Lung (tissue), 12 donors: ENCODE results near the gene CNPY4. TPM values are rescaled to one million over a fixed set of nuclear protein-coding genes. Genes with fewer than 3 reads are reported as not detected.

Experiments used
- ATAC-seq: fragments of 200-7000 bp; cut with Tn5 transposase; one replicate; pipeline ENCODE4 v1.9.1; 2020; ENCODE audit warnings: moderate number of reproducible peaks; ENCODE audit not compliant: insufficient read depth, low FRiP score
- DNase-seq, 3 donors: peaks; one replicate each; pipeline ENCODE4 v3.0.0-alpha.2; 2013 to 2017
- H3K27ac ChIP-seq, 2 donors: one replicate each; pipeline ENCODE4 v1.5.1; 2013; ENCODE audit warnings: mild to moderate bottlenecking in 2 of 2, moderate library complexity in 2 of 2, control low read depth in 1 of 2, inconsistent platforms in 1 of 2, low read depth in 1 of 2, low read length in 1 of 2
- H3K27me3 ChIP-seq, 3 donors: one replicate each; pipeline ENCODE4 v1.5.1; 2013; ENCODE audit warnings: low read length in 2 of 3; ENCODE audit not compliant: control insufficient read depth in 3 of 3, insufficient read depth in 3 of 3
- H3K36me3 ChIP-seq, 4 donors: one replicate each; pipeline ENCODE4 v1.5.1; 2013; ENCODE audit warnings: low read length in 4 of 4, mild to moderate bottlenecking in 1 of 4, moderate library complexity in 1 of 4; ENCODE audit not compliant: control insufficient read depth in 4 of 4, insufficient read depth in 4 of 4
- H3K4me1 ChIP-seq, 5 donors: one replicate each; pipeline ENCODE4 v1.5.1; 2013; ENCODE audit warnings: low read length in 5 of 5, mild to moderate bottlenecking in 2 of 5, moderate library complexity in 1 of 5; ENCODE audit not compliant: control insufficient read depth in 5 of 5, insufficient read depth in 5 of 5
- H3K4me3 ChIP-seq: one replicate; pipeline ENCODE4 v1.5.1; 2013; ENCODE audit warnings: mild to moderate bottlenecking, control low read depth, moderate library complexity
- H3K9ac ChIP-seq, 2 donors: one replicate each; pipeline ENCODE4 v1.5.1; 2013; ENCODE audit warnings: low read length in 2 of 2, control low read depth in 1 of 2; ENCODE audit not compliant: insufficient read depth in 1 of 2
- H3K9me3 ChIP-seq, 4 donors: one replicate each; pipeline ENCODE4 v1.5.1; 2013; ENCODE audit warnings: low read length in 3 of 4, mild to moderate bottlenecking in 1 of 4, moderate library complexity in 1 of 4; ENCODE audit not compliant: control insufficient read depth in 4 of 4, insufficient read depth in 3 of 4
- WGBS, 2 donors: extraction: QIAGEN DNeasy Blood & Tissue Kit; methylation state at CpG; one replicate each; pipeline ENCODE4 v1.1.7; 2013; 5-methylcytosine and 5-hydroxymethylcytosine counted together
- polyA plus RNA-seq, 2 donors: library from polyadenylated mRNA; stranded (reverse); fragments of 200-250 nt; gene quantifications; one replicate each; pipeline ENCODE4 v1.2.1, GENCODE V29; 2013
- total RNA-seq, 2 donors: library from RNA; depleted of rRNA in 1 of 2; stranded (reverse); fragments of >200 nt in 1 of 2; gene quantifications; one replicate each; pipeline ENCODE4 v1.2.1, GENCODE V29; 2014 to 2021
- TF ChIP-seq, protein P1 (sequence below): IDR thresholded peaks from 2 replicates; pipeline ENCODE4 v1.5.1; 2012; ENCODE audit warnings: mild to moderate bottlenecking; ENCODE audit errors: control extremely low read depth, extremely low read depth
- donor health status: control.
- donor health status: control.
- donor health status: Bipolar disorder and iron deficiency.
- donor health status: healthy.
- donor health status: DM: yes; HTN: yes; CAD: no.

The CNPY4 gene
- total and polyA plus RNA-seq, 4 donors, result 9.8 to 18.6 (median 11.2) TPM

DNA sequence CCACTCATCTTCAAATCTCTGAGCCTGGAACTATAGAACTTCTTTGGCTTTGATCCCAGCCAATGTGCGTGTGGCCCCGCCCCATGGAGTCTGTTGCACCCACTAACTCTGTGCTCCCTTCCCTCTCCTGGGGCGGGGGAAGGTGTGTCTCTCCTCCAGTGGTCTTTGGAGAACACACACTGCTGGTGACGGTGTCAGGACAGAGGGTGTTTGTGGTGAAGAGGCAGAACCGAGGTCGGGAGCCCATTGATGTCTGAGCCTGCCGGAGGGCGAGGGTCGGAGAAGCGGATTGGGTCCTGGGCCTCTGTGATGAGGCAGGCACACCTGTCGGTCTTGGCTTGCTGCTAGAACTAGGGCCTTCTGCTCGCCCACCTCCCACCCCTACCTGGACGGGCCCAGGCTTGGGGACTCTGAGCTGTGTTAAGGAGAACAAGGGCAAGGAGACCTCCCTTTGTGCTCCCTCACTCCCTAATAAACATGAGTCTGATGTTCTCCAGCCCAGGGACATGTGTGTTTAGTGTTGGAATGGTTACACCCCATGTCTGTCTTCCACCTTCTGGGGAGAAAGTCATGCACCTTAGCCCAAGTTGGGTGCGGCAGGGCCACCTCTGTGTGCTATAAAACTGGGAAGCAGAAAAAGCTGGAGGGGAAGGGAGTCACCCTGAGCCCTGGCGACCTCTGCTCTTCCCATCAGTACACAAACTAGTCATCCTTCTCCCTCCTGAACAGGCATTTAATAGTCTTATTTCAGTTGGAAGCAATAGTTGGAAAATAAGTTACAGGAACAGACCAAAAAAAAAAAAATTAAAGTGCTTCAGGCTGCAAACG is 34.5 kb downstream of the CNPY4 start:
- Histone ChIP-seq H3K27me3 (no peaks in the 10 kb centered on the region), H3K4me3 (no peak overlapping the region), H3K9ac (no peak overlapping the region), H3K36me3 (peaks cover 8 to 32% (median 16%) of the 10 kb centered on the region in 4 donors), H3K9me3 (no peaks in the 10 kb centered on the region), H3K27ac (no peak overlapping the region), H3K4me1 (peaks cover 0 to 19% (median 4%) of the 10 kb centered on the region in 5 donors)
- ATAC-seq (no peak), DNase-seq (no peak)
- WGBS, 2 donors, result 84 to 85% methylated on average over 16 of the region's 16 CpGs
- TF ChIP-seq, protein P1, sequence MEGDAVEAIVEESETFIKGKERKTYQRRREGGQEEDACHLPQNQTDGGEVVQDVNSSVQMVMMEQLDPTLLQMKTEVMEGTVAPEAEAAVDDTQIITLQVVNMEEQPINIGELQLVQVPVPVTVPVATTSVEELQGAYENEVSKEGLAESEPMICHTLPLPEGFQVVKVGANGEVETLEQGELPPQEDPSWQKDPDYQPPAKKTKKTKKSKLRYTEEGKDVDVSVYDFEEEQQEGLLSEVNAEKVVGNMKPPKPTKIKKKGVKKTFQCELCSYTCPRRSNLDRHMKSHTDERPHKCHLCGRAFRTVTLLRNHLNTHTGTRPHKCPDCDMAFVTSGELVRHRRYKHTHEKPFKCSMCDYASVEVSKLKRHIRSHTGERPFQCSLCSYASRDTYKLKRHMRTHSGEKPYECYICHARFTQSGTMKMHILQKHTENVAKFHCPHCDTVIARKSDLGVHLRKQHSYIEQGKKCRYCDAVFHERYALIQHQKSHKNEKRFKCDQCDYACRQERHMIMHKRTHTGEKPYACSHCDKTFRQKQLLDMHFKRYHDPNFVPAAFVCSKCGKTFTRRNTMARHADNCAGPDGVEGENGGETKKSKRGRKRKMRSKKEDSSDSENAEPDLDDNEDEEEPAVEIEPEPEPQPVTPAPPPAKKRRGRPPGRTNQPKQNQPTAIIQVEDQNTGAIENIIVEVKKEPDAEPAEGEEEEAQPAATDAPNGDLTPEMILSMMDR, result no peak

DNA sequence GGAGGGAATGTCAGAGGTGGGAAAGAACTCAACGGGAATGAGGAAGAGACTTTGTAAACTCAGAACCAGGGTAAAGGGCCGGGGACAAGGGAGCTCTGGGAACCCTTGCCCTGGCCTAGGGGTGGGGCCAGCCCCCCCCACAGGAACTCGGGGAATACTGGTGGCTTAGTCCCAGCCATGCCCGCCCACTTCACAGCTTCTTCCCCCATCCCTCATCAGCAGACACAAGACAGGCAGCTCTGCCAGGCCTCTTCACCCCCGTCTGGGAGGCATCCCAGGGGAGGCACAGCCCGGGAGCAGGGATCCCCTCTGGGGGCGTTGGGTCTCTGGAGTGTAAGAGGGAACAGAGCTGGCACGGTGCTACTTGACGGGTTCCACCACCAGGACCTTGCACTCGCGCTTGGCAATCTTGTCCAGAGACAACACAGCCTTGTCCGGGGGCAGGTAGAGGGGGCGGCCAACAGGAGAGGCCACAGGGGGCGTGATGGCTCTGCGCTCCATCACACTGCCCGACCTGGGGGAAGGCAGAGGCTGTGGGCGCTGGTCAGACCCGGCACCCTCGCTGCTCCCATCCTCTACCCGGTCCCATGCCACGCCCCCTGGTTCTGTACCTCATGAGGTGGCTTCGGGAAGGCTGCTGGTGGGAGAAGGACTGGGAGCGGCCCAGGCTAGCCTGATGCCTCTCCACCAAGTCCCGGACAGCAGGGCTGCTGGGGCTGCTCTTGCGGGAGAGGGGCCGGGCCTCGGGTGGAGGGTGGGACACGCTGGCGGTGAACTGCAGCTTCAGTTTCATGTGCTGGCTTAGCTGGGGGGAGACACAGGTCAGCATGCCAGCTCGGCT is 35.4 kb downstream of the CNPY4 start:
- Histone ChIP-seq H3K27ac (no peak overlapping the region), H3K4me1 (peaks cover 0 to 14% (median 4%) of the 10 kb centered on the region in 5 donors), H3K27me3 (no peaks in the 10 kb centered on the region), H3K9me3 (no peaks in the 10 kb centered on the region), H3K4me3 (no peak overlapping the region), H3K9ac (no peak overlapping the region), H3K36me3 (peaks cover 8 to 32% (median 17%) of the 10 kb centered on the region in 4 donors)
- no peak for DNase-seq
- ATAC-seq, result no peak
- TF ChIP-seq, protein P1, result no peak
- 79 to 87% methylated on average over 30 of the region's 30 CpGs for WGBS, 2 donors

DNA sequence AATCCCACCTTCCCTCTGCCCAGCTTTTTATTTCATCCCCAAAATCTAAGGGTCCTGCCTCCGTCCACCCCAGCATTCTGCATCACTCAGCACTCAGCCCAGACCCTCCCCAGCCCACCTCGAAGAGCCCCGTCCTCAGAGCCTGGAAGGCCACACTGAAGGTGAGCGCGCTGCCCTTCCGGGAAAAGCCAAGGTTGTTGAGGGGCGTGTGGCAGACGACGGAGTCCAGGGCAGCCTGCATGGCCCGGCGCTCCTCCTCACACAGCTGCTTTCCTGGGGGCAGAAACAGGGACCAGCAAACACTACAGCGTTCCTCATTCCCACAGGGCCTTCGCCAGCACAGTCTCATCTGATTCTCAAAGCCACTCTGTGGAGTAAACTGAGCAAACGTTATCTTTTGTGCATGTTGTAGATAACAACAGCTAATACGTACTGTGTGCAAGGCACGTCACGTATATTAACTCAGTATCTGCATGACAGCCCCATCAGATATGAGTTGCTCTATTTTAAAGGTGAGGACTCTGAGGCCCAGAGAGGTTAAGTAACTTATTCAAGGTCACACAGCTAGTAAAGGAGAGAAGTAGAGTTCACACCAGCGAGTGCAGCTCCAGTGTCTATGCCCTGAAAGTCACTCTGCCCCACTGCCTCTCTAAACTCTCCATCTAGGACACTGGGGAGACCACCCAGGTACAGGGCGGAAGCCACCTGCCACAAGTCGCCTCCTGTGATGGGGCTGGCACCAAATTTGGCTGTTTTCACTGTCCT is 36.3 kb downstream of the CNPY4 start:
- DNase-seq, result no peak
- no peak overlapping the region for H3K27ac ChIP-seq
- no peaks in the 10 kb centered on the region for H3K9me3 ChIP-seq
- ATAC-seq, result no peak
- H3K4me3 ChIP-seq, result no peak overlapping the region
- no peaks in the 10 kb centered on the region for H3K27me3 ChIP-seq
- peaks cover 0 to 12% (median 4%) of the 10 kb centered on the region in 5 donors for H3K4me1 ChIP-seq
- TF ChIP-seq, protein P1, result no peak
- H3K9ac ChIP-seq, result no peak overlapping the region
- WGBS, 2 donors, result 92 to 93% methylated on average over 20 of the region's 20 CpGs
- peaks cover 8 to 32% (median 19%) of the 10 kb centered on the region in 4 donors for H3K36me3 ChIP-seq
